Neural cell (in vitro differentiated cells): ENCODE measurements around the gene KLHL14. TPM values are rescaled to one million over a fixed set of nuclear protein-coding genes. Genes with fewer than 3 reads are reported as not detected.

ENCODE experiments used
- H2AFZ ChIP-seq: fragments of 200-600, 300-800 bp; sonication (generic), shearing (Covaris generic); 2 replicates; pipeline ENCODE4 v1.6.0; 2014; ENCODE audit warnings: low read depth, mild to moderate bottlenecking, antibody characterized with exemption, low read length, moderate library complexity
- H3F3A ChIP-seq: fragments of 200-600 bp; shearing (Covaris generic); 2 replicates; pipeline ENCODE4 v1.6.1; 2016; ENCODE audit warnings: mild to moderate bottlenecking, moderate library complexity, mixed read lengths, antibody characterized with exemption, low read length; ENCODE audit not compliant: insufficient read depth, poor library complexity, severe bottlenecking
- H3K27ac ChIP-seq: fragments of 200-600, 300-800 bp; sonication (generic), shearing (Covaris generic); 2 replicates; pipeline ENCODE4 v1.5.1; 2014; ENCODE audit warnings: mild to moderate bottlenecking, low read length, moderate library complexity
- H3K27me3 ChIP-seq: fragments of 300-800, 200-600 bp; sonication (generic), shearing (Covaris generic); 2 replicates; pipeline ENCODE4 v1.6.0; 2014; ENCODE audit warnings: mild to moderate bottlenecking, low read depth, low read length, moderate library complexity; ENCODE audit not compliant: insufficient read depth
- H3K36me3 ChIP-seq: fragments of 300-800, 200-600 bp; sonication (generic), shearing (Covaris generic); 2 replicates; pipeline ENCODE4 v1.5.1; 2014; ENCODE audit warnings: mild to moderate bottlenecking, antibody characterized with exemption, low read length, moderate library complexity; ENCODE audit not compliant: insufficient read depth
- H3K4me2 ChIP-seq: fragments of 300-800, 200-600 bp; sonication (generic), shearing (Covaris generic); 2 replicates; pipeline ENCODE4 v1.6.0; 2014; ENCODE audit warnings: mild to moderate bottlenecking, low read length
- H3K4me3 ChIP-seq: fragments of 300-800, 200-600 bp; sonication (generic), shearing (Covaris generic); 2 replicates; pipeline ENCODE4 v1.5.1; 2014; ENCODE audit warnings: mild to moderate bottlenecking, low read length, moderate library complexity
- H3K79me2 ChIP-seq: fragments of 200-600 bp; shearing (Covaris generic); replicated peaks from 2 replicates; pipeline ENCODE4 v1.6.0; 2014; ENCODE audit warnings: mild to moderate bottlenecking, low read length, moderate library complexity; ENCODE audit not compliant: insufficient read depth
- H3K9ac ChIP-seq: fragments of 300-800, 200-600 bp; sonication (generic), shearing (Covaris generic); 2 replicates; pipeline ENCODE4 v1.6.1; 2016; ENCODE audit warnings: mild to moderate bottlenecking, low read length, mixed read lengths
- H3K9me2 ChIP-seq: fragments of 200-600 bp; shearing (Covaris generic); 2 replicates; pipeline ENCODE4 v1.6.1; 2016; ENCODE audit warnings: mild to moderate bottlenecking, low read length, mixed read lengths; ENCODE audit not compliant: insufficient read depth
- H3K9me3 ChIP-seq: fragments of 200-600, 300-800 bp; sonication (generic), shearing (Covaris generic); 2 replicates; pipeline ENCODE4 v1.6.1; 2016; ENCODE audit warnings: mild to moderate bottlenecking, mixed run types, low read length, moderate library complexity, mixed read lengths
- H4K20me1 ChIP-seq: fragments of 200-600 bp; shearing (Covaris generic); 2 replicates; pipeline ENCODE4 v1.6.1; 2016; ENCODE audit warnings: mild to moderate bottlenecking, mixed run types; ENCODE audit not compliant: insufficient read depth
- EP300 ChIP-seq: fragments of 450-650 bp; conservative IDR thresholded peaks from 2 replicates; pipeline ENCODE4 v1.6.1; 2014; ENCODE audit warnings: antibody characterized with exemption, mild to moderate bottlenecking, moderate library complexity; ENCODE audit not compliant: poor library complexity, severe bottlenecking
- EZH2 ChIP-seq: fragments of 200-600, 300-800 bp; shearing (Covaris generic), sonication (generic); IDR thresholded peaks from 2 replicates; pipeline ENCODE4 v1.6.1; 2014; ENCODE audit warnings: antibody characterized with exemption, low read length, borderline replicate concordance, mild to moderate bottlenecking; ENCODE audit not compliant: insufficient read depth, poor library complexity, severe bottlenecking
- MXI1 ChIP-seq: fragments of 450-650 bp; conservative IDR thresholded peaks from 2 replicates; pipeline ENCODE4 v1.6.1; 2014; ENCODE audit warnings: antibody characterized with exemption, mild to moderate bottlenecking; ENCODE audit not compliant: poor library complexity, severe bottlenecking
- POLR2AphosphoS5 ChIP-seq: IDR thresholded peaks from 2 replicates; pipeline ENCODE4 v1.6.1; 2012
- RAD21 ChIP-seq: fragments of 450-650 bp; conservative IDR thresholded peaks from 2 replicates; pipeline ENCODE4 v1.6.1; 2014; ENCODE audit warnings: antibody characterized with exemption, mild to moderate bottlenecking, moderate library complexity
- REST ChIP-seq: IDR thresholded peaks from 2 replicates; pipeline ENCODE4 v1.6.1; 2012; ENCODE audit warnings: borderline replicate concordance
- SMC3 ChIP-seq: fragments of 450-650 bp; conservative IDR thresholded peaks from 2 replicates; pipeline ENCODE4 v1.6.1; 2014; ENCODE audit warnings: antibody characterized with exemption, mild to moderate bottlenecking, moderate library complexity; ENCODE audit not compliant: poor library complexity
- TAF1 ChIP-seq: IDR thresholded peaks from 2 replicates; pipeline ENCODE4 v1.6.1; 2012; ENCODE audit warnings: low read depth
- polyA plus RNA-seq: library from polyadenylated mRNA; depleted of rRNA; stranded (reverse); fragments of >200 nt; gene quantifications from 2 replicates; pipeline ENCODE4 v1.2.3, GENCODE V29; 2014
- TF ChIP-seq, protein P1 (sequence below): fragments of 450-650 bp; IDR thresholded peaks from 2 replicates; pipeline ENCODE4 v1.5.1; 2014; ENCODE audit warnings: antibody characterized with exemption, mild to moderate bottlenecking, moderate library complexity; ENCODE audit not compliant: poor library complexity, severe bottlenecking

The KLHL14 gene
- polyA plus RNA-seq, 1 donor from 2014 or later: 0.33 TPM

- no peak for TF ChIP-seq EZH2
- no peak for TF ChIP-seq TAF1
- TF ChIP-seq RAD21: no peak
- no peak for TF ChIP-seq REST
- no peak for TF ChIP-seq MXI1
- TF ChIP-seq EP300: no peak
- H3K36me3 ChIP-seq: no peaks in the 10 kb centered on the region
- H3K4me3 ChIP-seq: no peak overlapping the region
- no peaks in the 10 kb centered on the region for H3F3A ChIP-seq
- no peaks in the 10 kb centered on the region for H3K9me3 ChIP-seq
- H3K9ac ChIP-seq: no peak overlapping the region
- H4K20me1 ChIP-seq: no peaks in the 10 kb centered on the region
- no peaks in the 10 kb centered on the region for H3K79me2 ChIP-seq
- H3K4me2 ChIP-seq: no peak overlapping the region
- no peak overlapping the region for H2AFZ ChIP-seq
- H3K9me2 ChIP-seq: no peaks in the 10 kb centered on the region
- H3K27ac ChIP-seq: no peak overlapping the region
- no peaks in the 10 kb centered on the region for H3K27me3 ChIP-seq
Observed at GRCh38 chr18:32629981-32630700, 142.7 kb downstream of the KLHL14 start.

- TF ChIP-seq POLR2AphosphoS5 (no peak), REST (no peak), EP300 (no peak), SMC3 (no peak), RAD21 (no peak), MXI1 (no peak), TAF1 (no peak), EZH2 (no peak)
- TF ChIP-seq, protein P1, sequence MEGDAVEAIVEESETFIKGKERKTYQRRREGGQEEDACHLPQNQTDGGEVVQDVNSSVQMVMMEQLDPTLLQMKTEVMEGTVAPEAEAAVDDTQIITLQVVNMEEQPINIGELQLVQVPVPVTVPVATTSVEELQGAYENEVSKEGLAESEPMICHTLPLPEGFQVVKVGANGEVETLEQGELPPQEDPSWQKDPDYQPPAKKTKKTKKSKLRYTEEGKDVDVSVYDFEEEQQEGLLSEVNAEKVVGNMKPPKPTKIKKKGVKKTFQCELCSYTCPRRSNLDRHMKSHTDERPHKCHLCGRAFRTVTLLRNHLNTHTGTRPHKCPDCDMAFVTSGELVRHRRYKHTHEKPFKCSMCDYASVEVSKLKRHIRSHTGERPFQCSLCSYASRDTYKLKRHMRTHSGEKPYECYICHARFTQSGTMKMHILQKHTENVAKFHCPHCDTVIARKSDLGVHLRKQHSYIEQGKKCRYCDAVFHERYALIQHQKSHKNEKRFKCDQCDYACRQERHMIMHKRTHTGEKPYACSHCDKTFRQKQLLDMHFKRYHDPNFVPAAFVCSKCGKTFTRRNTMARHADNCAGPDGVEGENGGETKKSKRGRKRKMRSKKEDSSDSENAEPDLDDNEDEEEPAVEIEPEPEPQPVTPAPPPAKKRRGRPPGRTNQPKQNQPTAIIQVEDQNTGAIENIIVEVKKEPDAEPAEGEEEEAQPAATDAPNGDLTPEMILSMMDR: no peak
- Histone ChIP-seq H2AFZ (no peak overlapping the region), H3K9me3 (no peaks in the 10 kb centered on the region), H3K79me2 (no peaks in the 10 kb centered on the region), H3K36me3 (no peaks in the 10 kb centered on the region), H3K27me3 (no peaks in the 10 kb centered on the region), H3K9me2 (no peaks in the 10 kb centered on the region), H3F3A (no peaks in the 10 kb centered on the region), H3K4me2 (no peak overlapping the region), H3K27ac (no peak overlapping the region), H3K9ac (no peak overlapping the region), H3K4me3 (no peak overlapping the region), H4K20me1 (no peaks in the 10 kb centered on the region)
Observed at GRCh38 chr18:32629292-32629691, 143.5 kb downstream of the KLHL14 start.
